Trophoblast cell (in vitro differentiated cells and primary cell): ENCODE measurements around the gene GALNT18.

Experiments
- DNase-seq, 2 donors: peaks; one replicate each; pipeline ENCODE4 v3.0.0-alpha.2; 2016
- H2AFZ ChIP-seq: 2 replicates; pipeline ENCODE4 v1.6.1; 2013; ENCODE audit warnings: low read length, moderate library complexity, mild to moderate bottlenecking; ENCODE audit not compliant: insufficient read depth, poor library complexity
- H2AK5ac ChIP-seq: 2 replicates; pipeline ENCODE4 v1.6.1; 2013; ENCODE audit warnings: mild to moderate bottlenecking, low read length
- H2BK120ac ChIP-seq: 2 replicates; pipeline ENCODE4 v1.6.1; 2013; ENCODE audit warnings: low read length, mild to moderate bottlenecking, moderate library complexity; ENCODE audit not compliant: insufficient read depth, poor library complexity
- H2BK12ac ChIP-seq: 2 replicates; pipeline ENCODE4 v1.6.1; 2013; ENCODE audit warnings: mild to moderate bottlenecking, low read length, moderate library complexity
- H2BK5ac ChIP-seq: 2 replicates; pipeline ENCODE4 v1.6.1; 2013; ENCODE audit warnings: low read length, low read depth, moderate library complexity, mild to moderate bottlenecking; ENCODE audit not compliant: poor library complexity
- H3K14ac ChIP-seq: 2 replicates; pipeline ENCODE4 v1.6.1; 2013; ENCODE audit warnings: mild to moderate bottlenecking, low read length
- H3K18ac ChIP-seq: 2 replicates; pipeline ENCODE4 v1.6.1; 2013; ENCODE audit warnings: mild to moderate bottlenecking, low read length
- H3K23ac ChIP-seq: 2 replicates; pipeline ENCODE4 v1.6.1; 2013; ENCODE audit warnings: low read length
- H3K27ac ChIP-seq: 2 replicates; pipeline ENCODE4 v1.5.1; 2013; ENCODE audit warnings: low read depth, mild to moderate bottlenecking, inconsistent platforms, low read length, moderate library complexity
- H3K27me3 ChIP-seq: 2 replicates; pipeline ENCODE4 v1.6.1; 2013; ENCODE audit warnings: inconsistent platforms, mild to moderate bottlenecking, low read length, moderate library complexity; ENCODE audit not compliant: insufficient read depth
- H3K36me3 ChIP-seq, 2 experiments: 1 replicate in 1 of 2; 2 replicates in 1 of 2; pipeline ENCODE4 v1.6.1; 2013; ENCODE audit warnings: low read length in 2 of 2, mild to moderate bottlenecking in 2 of 2, moderate library complexity in 1 of 2; ENCODE audit not compliant: insufficient read depth in 2 of 2, control insufficient read depth in 1 of 2
- H3K4ac ChIP-seq: 2 replicates; pipeline ENCODE4 v1.6.1; 2013; ENCODE audit warnings: low read depth, mild to moderate bottlenecking, low read length, moderate library complexity
- H3K4me1 ChIP-seq, 2 experiments: 1 replicate in 1 of 2; 2 replicates in 1 of 2; pipeline ENCODE4 v1.6.1; 2013; ENCODE audit warnings: low read length in 2 of 2, mild to moderate bottlenecking in 2 of 2, moderate library complexity in 1 of 2; ENCODE audit not compliant: insufficient read depth in 2 of 2, control insufficient read depth in 1 of 2
- H3K4me2 ChIP-seq: 2 replicates; pipeline ENCODE4 v1.6.1; 2013; ENCODE audit warnings: inconsistent platforms, mild to moderate bottlenecking, low read length, moderate library complexity
- H3K4me3 ChIP-seq: 2 replicates; pipeline ENCODE4 v1.5.1; 2013; ENCODE audit warnings: mild to moderate bottlenecking, low read depth, low read length, inconsistent platforms
- H3K79me1 ChIP-seq: one replicate; pipeline ENCODE4 v1.6.1; 2013; ENCODE audit warnings: low read length
- H3K79me2 ChIP-seq: 2 replicates; pipeline ENCODE4 v1.6.1; 2013; ENCODE audit warnings: low read length, mild to moderate bottlenecking; ENCODE audit not compliant: control insufficient read depth, insufficient read depth, poor library complexity
- H3K9ac ChIP-seq: 2 replicates; pipeline ENCODE4 v1.6.1; 2013; ENCODE audit warnings: mild to moderate bottlenecking, low read length
- H3K9me3 ChIP-seq: 2 replicates; pipeline ENCODE4 v1.6.1; 2013; ENCODE audit warnings: low read depth, mild to moderate bottlenecking, control low read depth, inconsistent platforms, low read length; ENCODE audit not compliant: insufficient read depth
- H4K12ac ChIP-seq: 2 replicates; pipeline ENCODE4 v1.6.1; 2013; ENCODE audit warnings: low read depth, mild to moderate bottlenecking, low read length, moderate library complexity
- H4K8ac ChIP-seq: 2 replicates; pipeline ENCODE4 v1.6.1; 2013; ENCODE audit warnings: low read depth, mild to moderate bottlenecking, low read length, moderate library complexity
- H4K91ac ChIP-seq: one replicate; pipeline ENCODE4 v1.6.1; 2013; ENCODE audit warnings: low read depth, mild to moderate bottlenecking, low read length, moderate library complexity
- WGBS: extraction: QIAGEN DNeasy Blood & Tissue Kit; methylation state at CpG from one replicate; pipeline ENCODE4 v1.1.7; 2013; ENCODE audit warnings: missing lambda C conversion rate; ENCODE audit not compliant: insufficient read length, insufficient coverage; ENCODE audit errors: extremely low coverage; 5-methylcytosine and 5-hydroxymethylcytosine counted together

Gene GALNT18

DNA sequence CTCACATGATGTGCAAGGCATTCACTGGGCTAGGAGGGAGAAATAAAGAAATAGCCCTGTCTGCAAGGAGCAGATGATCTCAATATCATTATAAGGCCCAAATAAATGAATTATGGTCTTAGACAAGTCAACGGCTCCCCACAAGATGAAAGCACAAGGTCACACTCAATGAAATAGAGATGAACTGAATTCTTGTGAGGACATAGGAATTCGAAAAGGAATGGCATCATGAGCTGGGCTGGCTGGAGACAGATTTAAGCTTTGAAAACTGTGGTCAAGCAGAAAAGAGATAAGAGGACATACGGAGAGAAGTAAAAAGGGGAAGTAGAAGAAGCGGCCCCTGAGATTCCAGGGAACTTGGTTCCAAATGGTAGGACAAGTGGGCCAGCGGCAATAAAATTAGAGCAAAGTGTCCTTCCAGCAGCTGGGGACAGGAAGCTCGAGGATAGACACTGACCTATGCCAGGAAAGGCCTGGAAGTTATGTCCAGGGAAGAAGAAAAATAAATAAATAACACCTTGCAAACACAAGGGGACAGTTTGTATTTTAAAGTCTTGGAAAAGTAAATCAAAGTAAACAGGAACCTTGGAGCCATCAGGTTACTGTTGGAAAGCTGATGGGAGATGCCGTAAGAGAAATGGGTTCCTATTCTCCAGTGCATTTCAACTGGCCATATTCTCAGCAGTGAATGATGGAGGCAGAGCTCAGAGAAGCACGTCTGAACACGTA, 37.8 kb downstream of the GALNT18 start:
- H3K4ac ChIP-seq = no peak overlapping the region
- no peak overlapping the region for H3K14ac ChIP-seq
- no peak overlapping the region for H3K18ac ChIP-seq

DNA sequence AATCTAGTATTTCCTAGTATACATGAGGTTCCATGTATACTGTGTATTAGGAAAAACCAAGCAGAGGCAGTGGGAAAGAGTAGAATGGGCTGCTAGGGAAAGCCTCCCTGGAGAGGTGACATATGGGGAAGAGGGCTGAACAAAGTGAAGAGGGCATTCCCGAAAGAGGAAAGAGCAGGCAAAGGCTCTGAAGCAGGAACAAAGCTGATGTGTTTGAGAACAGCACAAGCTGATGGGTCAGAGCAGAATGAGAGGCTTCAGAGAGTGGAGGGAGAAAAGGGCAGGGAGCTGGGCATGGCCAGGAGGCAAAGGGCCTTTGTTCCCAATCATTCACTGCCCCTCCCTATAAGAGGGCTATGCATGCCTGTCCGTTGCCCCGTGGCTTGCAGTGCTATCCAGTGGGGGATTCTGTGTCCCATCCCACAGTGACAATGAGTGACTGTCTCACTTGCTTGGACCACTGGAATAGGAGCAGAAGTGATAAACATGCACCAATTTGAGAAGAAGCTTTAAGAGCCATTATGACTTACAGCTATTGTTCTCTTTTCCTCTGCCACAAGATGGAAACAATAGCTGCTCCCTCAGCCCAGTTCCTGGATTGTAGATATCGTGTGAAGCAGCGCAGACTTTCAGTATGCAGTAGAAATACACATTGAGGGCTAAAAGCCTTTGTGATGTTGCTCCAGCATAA, 39.6 kb downstream of the GALNT18 start:
- no peaks in the 10 kb centered on the region for H3K27me3 ChIP-seq
- H3K9ac ChIP-seq = no peak overlapping the region
- no peaks in the 10 kb centered on the region for H3K36me3 ChIP-seq
- DNase-seq = no peak
- no peak overlapping the region for H2AFZ ChIP-seq
- H4K8ac ChIP-seq = no peak overlapping the region
- no peak overlapping the region for H3K23ac ChIP-seq
- no peak overlapping the region for H2BK5ac ChIP-seq
- H3K18ac ChIP-seq = no peak overlapping the region
- H3K4me2 ChIP-seq = no peak overlapping the region
- no peaks in the 10 kb centered on the region for H3K79me2 ChIP-seq
- H3K14ac ChIP-seq = no peak overlapping the region
- no peak overlapping the region for H2BK12ac ChIP-seq
- no peak overlapping the region for H2AK5ac ChIP-seq
- no peak overlapping the region for H4K91ac ChIP-seq
- H3K27ac ChIP-seq = no peak overlapping the region
- H3K4me1 ChIP-seq = peaks cover 4 to 9% of the 10 kb centered on the region in 2 experiments
- no peaks in the 10 kb centered on the region for H3K9me3 ChIP-seq
- no peak overlapping the region for H3K4ac ChIP-seq
- H3K4me3 ChIP-seq = no peak overlapping the region
- H4K12ac ChIP-seq = no peak overlapping the region
- no CpG with 5 or more reads among the region's 5 CpGs for WGBS
- H2BK120ac ChIP-seq = no peak overlapping the region
- no peaks in the 10 kb centered on the region for H3K79me1 ChIP-seq

More for the DNA sequence above, 37.8 kb downstream of the GALNT18 start:
- Histone ChIP-seq H3K79me2 (no peaks in the 10 kb centered on the region), H3K27ac (no peak overlapping the region), H2BK5ac (no peak overlapping the region), H3K36me3 (no peaks in the 10 kb centered on the region), H4K12ac (no peak overlapping the region), H3K9ac (no peak overlapping the region), H3K23ac (no peak overlapping the region), H3K79me1 (no peaks in the 10 kb centered on the region), H4K8ac (no peak overlapping the region), H3K9me3 (no peaks in the 10 kb centered on the region), H2BK12ac (no peak overlapping the region), H2AFZ (no peak overlapping the region), H2BK120ac (no peak overlapping the region), H3K4me3 (no peak overlapping the region), H4K91ac (no peak overlapping the region), H2AK5ac (no peak overlapping the region), H3K4me2 (no peak overlapping the region), H3K27me3 (no peaks in the 10 kb centered on the region), H3K4me1 (peaks cover 4 to 8% of the 10 kb centered on the region in 2 experiments)
- WGBS = no CpG with 5 or more reads among the region's 9 CpGs
- DNase-seq = no peak

DNA sequence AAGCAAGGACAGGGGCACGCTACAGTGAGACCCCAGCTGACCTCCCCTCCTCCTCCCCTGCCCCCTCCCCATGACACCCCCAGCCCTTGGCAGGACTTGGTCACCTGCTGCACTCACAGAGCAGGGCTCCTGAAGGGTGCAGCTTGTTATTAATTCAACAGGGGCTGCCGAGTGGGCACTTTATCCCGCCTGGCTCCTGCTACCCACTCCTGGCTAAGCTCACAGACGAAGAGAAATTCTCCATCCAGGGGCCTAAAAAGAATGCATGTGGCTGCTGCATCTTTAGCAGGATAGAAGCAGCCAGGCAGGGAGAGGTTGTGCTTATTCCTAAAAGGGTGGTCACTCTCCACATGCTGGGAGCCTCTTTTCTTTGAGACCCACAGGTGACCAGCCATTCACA, 40.3 kb downstream of the GALNT18 start:
- no peaks in the 10 kb centered on the region for H3K36me3 ChIP-seq
- peaks cover 4 to 10% of the 10 kb centered on the region in 2 experiments for H3K4me1 ChIP-seq
- no peak overlapping the region for H2AK5ac ChIP-seq
- H3K4ac ChIP-seq = no peak overlapping the region
- H4K8ac ChIP-seq = no peak overlapping the region
- no peak overlapping the region for H3K27ac ChIP-seq
- no peak overlapping the region for H3K4me2 ChIP-seq
- no peaks in the 10 kb centered on the region for H3K79me2 ChIP-seq
- no peak overlapping the region for H3K14ac ChIP-seq
- H3K18ac ChIP-seq = no peak overlapping the region
- H2BK5ac ChIP-seq = no peak overlapping the region
- H2AFZ ChIP-seq = no peak overlapping the region
- H2BK120ac ChIP-seq = no peak overlapping the region
- DNase-seq = no peak
- no peak overlapping the region for H3K23ac ChIP-seq
- no peaks in the 10 kb centered on the region for H3K79me1 ChIP-seq
- no CpG with 5 or more reads among the region's 4 CpGs for WGBS
- no peak overlapping the region for H3K4me3 ChIP-seq
- no peak overlapping the region for H3K9ac ChIP-seq
- H4K91ac ChIP-seq = no peak overlapping the region
- H4K12ac ChIP-seq = no peak overlapping the region
- no peaks in the 10 kb centered on the region for H3K27me3 ChIP-seq
- H2BK12ac ChIP-seq = no peak overlapping the region
- no peaks in the 10 kb centered on the region for H3K9me3 ChIP-seq

DNA sequence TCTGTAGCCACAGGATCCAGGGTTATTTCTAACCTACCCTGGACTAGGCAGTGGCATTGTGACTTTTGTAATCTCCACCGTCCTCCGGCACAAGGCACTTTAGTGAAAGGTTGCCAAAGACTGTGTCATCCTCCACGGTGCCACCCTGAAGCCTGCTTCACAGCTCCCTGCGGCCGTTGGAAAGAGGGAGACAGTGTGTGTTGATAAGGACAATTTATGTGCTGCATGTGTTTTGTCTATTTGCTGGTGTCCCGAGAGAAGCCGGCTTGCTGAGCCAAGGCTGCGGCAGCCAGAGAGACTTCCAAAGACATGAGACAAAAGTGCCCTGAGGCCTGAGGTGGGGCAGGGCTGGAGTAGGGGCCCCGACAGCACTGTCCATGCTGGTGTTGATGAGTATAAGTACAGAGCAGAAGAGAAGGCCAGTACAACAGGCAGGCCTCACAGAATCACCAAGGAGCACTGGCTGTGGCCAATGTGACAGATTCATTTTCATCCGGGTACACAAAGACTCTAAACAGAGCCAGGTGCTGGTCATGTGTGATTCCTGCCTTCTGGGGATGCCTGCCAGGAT, 40.9 kb downstream of the GALNT18 start:
- no peak overlapping the region for H2BK5ac ChIP-seq
- H3K4me3 ChIP-seq = no peak overlapping the region
- no peaks in the 10 kb centered on the region for H3K79me1 ChIP-seq
- no peak overlapping the region for H2BK12ac ChIP-seq
- no peak overlapping the region for H3K9ac ChIP-seq
- H4K91ac ChIP-seq = no peak overlapping the region
- peak; percentile 60 to 61 for DNase-seq
- no peaks in the 10 kb centered on the region for H3K79me2 ChIP-seq
- H3K27me3 ChIP-seq = no peaks in the 10 kb centered on the region
- no peaks in the 10 kb centered on the region for H3K36me3 ChIP-seq
- no CpG with 5 or more reads among the region's 10 CpGs for WGBS
- H2BK120ac ChIP-seq = no peak overlapping the region
- no peak overlapping the region for H3K4me2 ChIP-seq
- no peak overlapping the region for H3K4ac ChIP-seq
- no peak overlapping the region for H3K18ac ChIP-seq
- H4K8ac ChIP-seq = no peak overlapping the region
- H2AK5ac ChIP-seq = no peak overlapping the region
- H3K27ac ChIP-seq = no peak overlapping the region
- no peak overlapping the region for H2AFZ ChIP-seq
- no peak overlapping the region for H3K14ac ChIP-seq
- no peak overlapping the region for H3K23ac ChIP-seq
- peaks cover 4 to 10% of the 10 kb centered on the region in 2 experiments for H3K4me1 ChIP-seq
- H3K9me3 ChIP-seq = no peaks in the 10 kb centered on the region
- no peak overlapping the region for H4K12ac ChIP-seq
